AG04450 (cell line): ENCODE results near the gene AK8. TPM values are rescaled to one million over a fixed set of nuclear protein-coding genes. Genes with fewer than 3 reads are reported as not detected.

ENCODE experiments used
- CTCF ChIA-PET: fragments of 300-600, 350-600 bp; formaldehyde crosslinking; extraction: SDS; loops from one replicate; lab custom pipeline; 2022; ENCODE audit warnings: antibody characterized with exemption, inconsistent platforms; lab: Charles Lee
- POLR2A ChIA-PET: fragments of 350-600 bp; formaldehyde crosslinking; extraction: SDS; loops from one replicate; lab custom pipeline; 2021; ENCODE audit warnings: antibody characterized with exemption, inconsistent platforms; lab: Yijun Ruan, JAX
- DNase-seq: peaks from one replicate; pipeline ENCODE4 v3.0.0-alpha.2; 2011; ENCODE audit warnings: low read depth, low spot score
- H3K27ac ChIP-seq: one replicate; pipeline ENCODE4 v1.5.1; 2012; ENCODE audit warnings: low read depth, low read length, control low read depth
- H3K27me3 ChIP-seq: one replicate; pipeline ENCODE4 v1.6.0; 2012; ENCODE audit warnings: low read length; ENCODE audit not compliant: control insufficient read depth, insufficient read depth
- H3K4me3 ChIP-seq: 2 replicates; pipeline ENCODE4 v1.5.1; 2011; ENCODE audit warnings: mild to moderate bottlenecking, low read depth, low read length, control low read depth
- H3K9me3 ChIP-seq: 2 replicates; pipeline ENCODE4 v1.5.1; 2012; ENCODE audit warnings: low read length; ENCODE audit not compliant: control insufficient read depth, insufficient read depth
- polyA plus RNA-seq: library from polyadenylated mRNA; depleted of rRNA; stranded (reverse); fragments of >200 nt; gene quantifications from 2 replicates; pipeline ENCODE4 v1.2.3, GENCODE V29; 2011
- TF ChIP-seq, protein P1 (sequence below): IDR thresholded peaks from 2 replicates; pipeline ENCODE4 v1.5.1; 2011; ENCODE audit warnings: low read depth, low read length, control low read depth, inconsistent platforms

AK8 gene
- polyA plus RNA-seq, 1 experiment, result 0.14 TPM

DNA sequence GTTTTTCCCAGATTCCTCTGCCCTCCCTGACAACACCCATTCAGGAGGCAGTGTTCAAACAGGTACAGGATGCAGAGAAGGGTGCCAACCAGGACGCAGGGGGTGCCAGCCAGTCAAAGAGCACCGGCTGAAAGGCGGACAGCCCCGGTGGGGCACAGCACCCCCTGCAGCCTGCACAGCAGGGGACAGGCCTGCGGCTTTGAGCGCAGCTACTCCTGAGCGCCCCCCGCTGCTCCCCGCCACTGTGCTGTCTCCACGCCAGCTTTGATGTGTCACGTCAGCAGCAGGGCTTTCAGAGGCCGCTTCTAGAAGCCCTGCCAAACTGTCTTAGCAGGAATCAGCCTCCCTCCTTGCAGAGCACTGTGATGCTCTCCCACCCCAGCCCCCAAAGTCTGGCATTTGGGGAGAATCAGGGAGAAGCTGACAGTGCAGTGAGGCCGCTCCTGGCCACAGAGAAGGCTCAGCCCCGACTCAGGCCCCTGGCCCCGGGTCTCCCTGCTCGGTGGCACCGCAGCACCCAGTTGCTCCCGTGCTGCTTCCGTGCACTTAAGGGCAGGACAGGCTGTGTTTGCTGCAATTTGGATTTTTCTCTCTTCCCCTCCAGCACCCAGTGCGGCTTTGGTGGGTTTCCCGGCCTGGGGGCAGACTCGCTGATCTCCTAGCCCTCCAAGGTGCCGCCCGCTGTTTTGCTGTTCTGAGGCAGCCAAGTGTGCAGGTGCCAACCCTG lies 20.3 kb downstream of the AK8 start:
- Histone ChIP-seq H3K27me3 (peaks cover 38% of the 10 kb centered on the region), H3K27ac (peak overlapping the region; percentile 31), H3K4me3 (no peak overlapping the region), H3K9me3 (no peaks in the 10 kb centered on the region; the same call in 1 of the 2 replicates)
- TF ChIP-seq, protein P1, sequence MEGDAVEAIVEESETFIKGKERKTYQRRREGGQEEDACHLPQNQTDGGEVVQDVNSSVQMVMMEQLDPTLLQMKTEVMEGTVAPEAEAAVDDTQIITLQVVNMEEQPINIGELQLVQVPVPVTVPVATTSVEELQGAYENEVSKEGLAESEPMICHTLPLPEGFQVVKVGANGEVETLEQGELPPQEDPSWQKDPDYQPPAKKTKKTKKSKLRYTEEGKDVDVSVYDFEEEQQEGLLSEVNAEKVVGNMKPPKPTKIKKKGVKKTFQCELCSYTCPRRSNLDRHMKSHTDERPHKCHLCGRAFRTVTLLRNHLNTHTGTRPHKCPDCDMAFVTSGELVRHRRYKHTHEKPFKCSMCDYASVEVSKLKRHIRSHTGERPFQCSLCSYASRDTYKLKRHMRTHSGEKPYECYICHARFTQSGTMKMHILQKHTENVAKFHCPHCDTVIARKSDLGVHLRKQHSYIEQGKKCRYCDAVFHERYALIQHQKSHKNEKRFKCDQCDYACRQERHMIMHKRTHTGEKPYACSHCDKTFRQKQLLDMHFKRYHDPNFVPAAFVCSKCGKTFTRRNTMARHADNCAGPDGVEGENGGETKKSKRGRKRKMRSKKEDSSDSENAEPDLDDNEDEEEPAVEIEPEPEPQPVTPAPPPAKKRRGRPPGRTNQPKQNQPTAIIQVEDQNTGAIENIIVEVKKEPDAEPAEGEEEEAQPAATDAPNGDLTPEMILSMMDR, result peak; percentile 36
- CTCF ChIA-PET, result interaction anchor here (0.6 to 0.9 kb wide), 3 partner anchors 12 to 89 kb away, joined by 3 to 9 read pairs (median 6); no protein-coding TSS in a partner anchor
- no peak for DNase-seq
- POLR2A ChIA-PET, result interaction anchor here (0.6 kb wide), 1 partner anchor 188 kb away, joined by 3 read pairs; the partner anchor contains the start of gene DDX31

DNA sequence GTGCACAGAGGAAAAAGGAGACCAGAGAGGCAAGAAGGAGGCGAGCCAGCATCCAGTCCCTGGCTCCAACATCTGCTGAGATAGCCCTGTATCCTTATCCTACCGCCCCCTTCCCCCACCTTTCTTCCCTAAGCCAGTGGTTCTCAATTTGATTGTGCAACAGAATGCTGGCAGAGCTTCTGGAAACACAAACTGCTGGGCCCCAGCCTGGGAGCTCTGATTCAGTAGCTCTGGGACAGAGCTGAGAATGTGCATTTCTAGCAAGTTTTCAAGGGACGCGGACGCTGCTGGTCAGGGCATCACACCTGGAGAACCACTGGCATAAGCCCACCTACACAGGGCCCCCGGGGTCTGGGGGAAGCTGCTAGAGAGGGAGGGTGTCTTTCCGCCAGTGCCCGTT lies 21.1 kb downstream of the AK8 start:
- TF ChIP-seq, protein P1, result no peak
- ChIA-PET CTCF (interaction anchor here (0.6 to 0.9 kb wide), 2 partner anchors 11 to 90 kb away, joined by 6 to 9 read pairs; no protein-coding TSS in a partner anchor), POLR2A (interaction anchor here (0.6 kb wide), 1 partner anchor 447 kb away, joined by 3 read pairs; the partner anchor contains the start of gene CFAP77)
- peak; percentile 41 for DNase-seq
- Histone ChIP-seq H3K4me3 (no peak overlapping the region), H3K27ac (peak overlapping the region; percentile 31), H3K27me3 (peaks cover 37% of the 10 kb centered on the region), H3K9me3 (no peaks in the 10 kb centered on the region; the same call in 1 of the 2 replicates)

DNA sequence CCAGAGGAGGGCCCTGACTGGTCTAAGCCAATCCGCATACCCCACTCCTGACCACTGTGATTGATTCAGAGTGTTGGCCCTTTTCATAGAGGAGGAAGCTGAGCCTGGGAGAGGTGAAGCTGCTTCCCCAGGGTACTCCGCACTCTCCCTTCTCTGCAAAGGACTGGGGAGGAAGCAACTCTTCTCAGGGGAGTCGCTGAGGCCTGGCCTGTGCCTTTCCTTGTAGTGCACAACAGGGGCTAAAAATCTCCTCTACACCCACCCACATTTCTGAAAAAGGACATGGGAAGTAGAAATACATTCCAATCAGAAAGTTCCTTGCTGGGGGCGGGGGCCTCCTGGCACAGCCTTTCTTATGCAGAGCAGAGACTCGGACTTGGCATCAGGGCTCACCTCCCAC lies 22.2 kb downstream of the AK8 start:
- TF ChIP-seq, protein P1, result no peak
- ChIA-PET CTCF (interaction anchor here (0.6 kb wide), 1 partner anchor 446 kb away, joined by 6 read pairs; the partner anchor contains the start of gene CFAP77), POLR2A (no interaction called here)
- DNase-seq, result no peak
- Histone ChIP-seq H3K27ac (no peak overlapping the region), H3K9me3 (no peaks in the 10 kb centered on the region; the same call in 1 of the 2 replicates), H3K4me3 (no peak overlapping the region), H3K27me3 (peaks cover 34% of the 10 kb centered on the region)

DNA sequence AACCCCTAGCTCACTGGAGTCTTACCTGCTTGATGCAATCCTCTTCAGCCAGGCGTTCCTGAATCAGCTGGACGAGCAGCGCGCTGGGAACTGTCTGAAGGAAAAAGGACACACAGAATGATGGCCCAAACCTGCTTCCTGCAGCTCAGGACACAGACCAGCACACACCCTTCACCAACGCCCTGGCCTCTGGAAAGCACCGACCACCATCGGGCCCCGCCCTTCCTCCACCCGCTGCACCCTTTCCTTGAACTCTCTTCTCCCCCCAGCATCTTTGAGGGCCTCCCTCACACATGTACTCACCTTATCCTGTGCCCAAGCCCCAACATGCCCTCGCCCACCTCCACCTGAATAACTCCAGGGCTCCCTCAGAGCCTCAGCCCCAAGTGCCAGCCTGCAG lies 23.3 kb downstream of the AK8 start:
- POLR2A ChIA-PET, result no interaction called here
- Histone ChIP-seq H3K9me3 (no peaks in the 10 kb centered on the region; the same call in 1 of the 2 replicates), H3K4me3 (no peak overlapping the region), H3K27ac (no peak overlapping the region), H3K27me3 (peaks cover 28% of the 10 kb centered on the region)
- TF ChIP-seq, protein P1, result no peak
- no peak for DNase-seq
- CTCF ChIA-PET, result interaction anchor here (0.6 kb wide), 1 partner anchor 9 kb away, joined by 3 read pairs; no protein-coding TSS in a partner anchor

DNA sequence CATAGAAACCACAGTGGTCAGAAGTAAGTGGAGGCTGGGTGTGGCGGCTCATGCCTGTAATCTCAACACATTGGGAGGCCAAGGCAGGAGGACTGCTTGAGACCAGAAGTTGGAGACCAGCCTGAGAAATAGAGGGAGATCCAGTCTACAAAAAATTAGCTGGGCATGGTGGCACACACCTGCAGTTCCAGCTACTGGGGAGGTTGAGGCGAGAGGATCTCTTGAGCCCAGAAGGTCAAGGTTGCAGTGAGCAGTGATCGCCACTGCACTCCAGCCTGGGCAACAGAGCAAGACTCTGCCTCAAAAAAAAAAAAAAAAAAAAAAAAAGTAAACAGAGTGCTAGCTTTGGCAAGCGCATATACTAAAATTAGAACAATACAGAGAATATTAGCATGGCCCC lies 24.6 kb downstream of the AK8 start:
- Histone ChIP-seq H3K9me3 (no peaks in the 10 kb centered on the region; the same call in 1 of the 2 replicates), H3K27ac (no peak overlapping the region), H3K27me3 (peaks cover 25% of the 10 kb centered on the region), H3K4me3 (no peak overlapping the region)
- TF ChIP-seq, protein P1, result no peak
- no peak for DNase-seq
- CTCF ChIA-PET, result interaction anchor here (1.0 kb wide), 1 partner anchor 48 kb away, joined by 3 read pairs; no protein-coding TSS in a partner anchor
- POLR2A ChIA-PET, result interaction anchor here (0.7 kb wide), 1 partner anchor 39 kb away, joined by 4 read pairs; no protein-coding TSS in a partner anchor
